HG03175 (cell line): ENCODE results near the gene MEF2B.
A peak's percentile ranks its signal among the peaks of the same experiment; 100 is the strongest.
"Not testable (repeated sequence)": the region's sequence is repeated elsewhere in the genome, so short reads cannot be mapped to it uniquely, and the experiment has no call there.

Experiments
- ATAC-seq: cut with Tn5 transposase; IDR thresholded peaks from one replicate; pipeline ENCODE4 v1.9.1; 2021; ENCODE audit warnings: mild to moderate bottlenecking, moderate library complexity; ENCODE audit not compliant: unreplicated experiment

The MEF2B gene

GRCh38 chr19:19193926-19194325 is 23.9 kb upstream of the MEF2B start:
- ATAC-seq, result no peak

DNA sequence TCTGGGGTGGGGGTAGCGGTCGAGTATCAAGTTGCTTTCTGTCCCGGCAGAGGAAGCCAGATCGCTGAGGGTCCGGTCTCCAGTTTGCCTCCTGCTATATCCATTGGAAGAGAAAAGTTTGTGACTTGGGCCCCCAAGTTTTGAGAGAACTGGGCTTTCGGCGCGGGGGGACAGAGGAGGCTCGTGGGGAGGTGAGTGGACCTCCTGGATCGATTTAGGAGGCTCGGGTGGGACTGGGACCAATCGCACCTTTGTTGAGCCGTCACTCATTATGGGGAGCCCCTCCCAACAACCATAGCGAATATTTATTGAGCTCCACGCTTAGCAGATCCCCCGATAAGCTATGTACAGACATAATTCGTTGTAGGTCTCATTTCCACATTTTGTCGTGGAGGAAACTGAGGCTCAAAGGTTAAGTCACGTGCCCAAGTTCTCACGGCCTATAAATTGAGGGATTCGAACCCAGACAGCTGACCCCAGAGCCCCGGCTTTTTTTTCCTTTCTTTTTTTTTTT is 22.9 kb upstream of the MEF2B start:
- peak; percentile 10 for ATAC-seq

GRCh38 chr19:19192078-19192882 is 22.2 kb upstream of the MEF2B start, which contains the start of the genes BORCS8 and RFXANK:
BORCS8 (minus strand) TSS chr19:19192152; CDS start chr19:19192117, 35 bp downstream.
RFXANK (plus strand) TSS chr19:19192258; CDS start chr19:19193947, 1,689 bp downstream.
- peak; percentile 80 for ATAC-seq

GRCh38 chr19:19191768-19192077 is 21.7 kb upstream of the MEF2B start:
- peak; percentile 5 for ATAC-seq

- no peak for ATAC-seq
Measured at GRCh38 chr19:19186742-19187141, 16.7 kb upstream of the MEF2B start.

DNA sequence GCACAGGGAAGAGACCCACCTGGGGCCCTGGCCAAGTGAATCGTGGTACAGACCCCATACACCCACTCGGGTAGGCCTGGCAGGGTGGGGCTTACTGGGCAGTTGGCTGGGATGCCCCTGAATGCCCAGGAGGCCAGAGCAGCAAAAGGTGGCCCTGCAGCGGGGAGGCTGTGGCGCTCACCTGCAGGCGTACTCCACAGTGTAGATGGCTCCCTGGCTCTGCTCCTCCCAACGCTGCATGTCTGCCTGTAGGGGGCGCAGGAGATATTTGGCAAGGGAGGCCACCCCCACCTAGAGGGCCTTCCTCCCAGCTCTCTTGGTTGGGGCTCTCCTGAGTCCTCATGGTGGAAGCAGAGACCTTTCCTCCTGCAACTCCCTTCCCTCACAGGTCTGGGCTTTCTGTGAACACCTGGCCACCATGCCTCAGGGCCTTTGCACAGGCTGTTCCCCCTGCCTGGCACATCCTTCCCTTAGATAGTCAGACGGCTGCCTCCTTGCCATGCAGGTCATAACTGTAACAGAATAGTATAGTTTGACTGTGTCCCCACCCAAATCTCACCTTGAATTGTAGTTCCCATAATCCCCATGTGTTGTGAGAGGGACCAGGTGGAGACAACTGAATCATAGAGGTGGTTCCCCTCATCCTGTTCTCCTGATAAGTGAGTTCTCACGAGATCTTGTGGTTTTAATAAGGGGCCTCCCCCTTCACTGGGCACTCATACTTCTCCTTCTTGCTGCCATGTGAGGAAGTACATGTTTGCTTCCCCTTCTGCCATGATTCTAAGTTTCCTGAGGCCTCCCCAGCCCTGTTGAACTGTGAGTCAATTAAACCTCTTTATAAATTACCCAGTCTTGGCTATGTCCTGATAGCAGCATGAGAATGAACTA is 16.0 kb upstream of the MEF2B start:
- no peak for ATAC-seq

DNA sequence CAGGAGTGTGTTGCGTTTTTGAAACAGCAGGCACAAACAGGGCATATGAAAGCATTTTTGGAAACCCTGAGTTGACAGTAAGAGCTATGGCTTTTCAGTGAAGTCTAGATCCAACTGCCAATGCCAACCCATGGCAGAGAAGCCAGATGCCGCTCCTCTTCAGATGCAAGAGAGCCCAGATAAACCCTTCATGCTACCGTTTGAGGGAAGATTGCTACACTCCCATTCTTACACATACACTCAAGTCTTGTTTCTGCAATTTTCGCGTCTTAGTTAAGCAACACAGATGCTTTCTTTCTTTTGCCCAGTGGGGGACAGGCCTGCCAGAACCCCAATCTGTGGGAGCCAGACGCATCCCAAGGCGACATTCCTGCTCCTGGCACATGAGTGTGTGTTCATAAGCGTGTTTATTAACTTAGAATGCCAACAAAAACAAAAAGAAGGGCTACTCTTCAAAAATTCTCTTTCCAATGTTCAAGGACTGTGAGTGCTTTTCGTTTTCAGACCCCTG is 11.5 kb upstream of the MEF2B start:
- no peak for ATAC-seq

DNA sequence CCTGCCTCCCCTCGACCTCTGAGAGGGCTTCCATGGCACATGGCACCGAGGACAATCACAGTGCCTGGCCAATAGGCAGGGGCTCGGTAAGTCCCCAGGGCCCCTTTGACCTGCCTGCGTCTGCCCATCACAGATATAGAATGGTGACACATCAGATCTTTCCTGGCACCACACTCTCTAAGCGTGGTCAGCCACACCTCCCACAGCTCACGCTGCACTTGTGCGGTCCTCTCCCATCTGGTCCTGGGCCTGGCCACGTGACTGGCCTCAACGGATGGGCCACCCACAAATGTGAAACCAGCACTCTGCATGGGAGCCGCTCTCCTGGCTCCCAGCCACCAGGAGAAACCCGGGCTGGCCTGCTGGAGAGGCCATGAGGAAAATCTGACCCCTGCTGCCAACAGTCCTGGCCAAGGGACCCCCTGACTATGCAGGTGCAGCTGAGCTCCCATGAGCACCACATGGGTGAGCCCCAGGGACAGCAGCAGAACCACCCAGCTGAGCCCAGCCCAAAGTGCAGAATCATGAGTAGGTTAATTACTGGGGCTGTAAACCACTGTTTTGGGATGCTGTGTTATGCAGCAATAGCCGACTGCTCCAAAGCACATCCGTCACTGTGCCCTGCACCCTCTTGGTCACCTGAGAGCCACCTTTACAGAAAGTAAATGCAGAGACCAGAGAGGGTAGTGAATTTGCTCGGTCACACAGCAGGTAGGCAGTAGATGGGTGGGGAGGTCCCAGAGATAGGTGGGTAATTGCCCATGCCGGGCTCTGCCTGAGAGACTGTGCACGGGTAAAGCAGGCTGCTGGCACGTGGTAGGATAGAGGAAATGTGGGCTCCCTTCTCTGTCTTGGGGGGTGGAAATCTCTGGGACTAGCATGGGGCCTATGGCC is 9.7 kb upstream of the MEF2B start:
- no peak for ATAC-seq

DNA sequence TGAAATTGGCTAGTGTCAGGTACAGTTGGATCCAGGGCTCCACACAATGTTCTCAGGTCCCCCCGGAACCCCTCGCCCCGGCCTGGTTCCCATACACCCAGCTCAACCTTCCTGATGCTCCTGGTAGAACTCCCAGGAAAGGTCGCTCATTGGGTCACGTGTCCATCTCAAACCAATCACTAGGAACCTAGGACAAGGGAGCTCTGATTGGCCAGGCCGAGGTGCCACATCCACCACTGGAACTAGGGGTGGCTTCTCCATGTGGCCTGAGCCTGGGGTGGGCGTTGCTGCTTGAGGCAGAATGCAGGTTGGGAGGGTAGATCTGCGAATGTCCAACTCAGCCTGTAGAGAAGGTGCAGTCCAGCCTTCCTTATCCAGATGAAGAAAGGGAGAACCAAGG is 6.9 kb upstream of the MEF2B start:
- ATAC-seq, result no peak

GRCh38 chr19:19173243-19173642 is 3.2 kb upstream of the MEF2B start:
- not testable (repeated sequence) for ATAC-seq

DNA sequence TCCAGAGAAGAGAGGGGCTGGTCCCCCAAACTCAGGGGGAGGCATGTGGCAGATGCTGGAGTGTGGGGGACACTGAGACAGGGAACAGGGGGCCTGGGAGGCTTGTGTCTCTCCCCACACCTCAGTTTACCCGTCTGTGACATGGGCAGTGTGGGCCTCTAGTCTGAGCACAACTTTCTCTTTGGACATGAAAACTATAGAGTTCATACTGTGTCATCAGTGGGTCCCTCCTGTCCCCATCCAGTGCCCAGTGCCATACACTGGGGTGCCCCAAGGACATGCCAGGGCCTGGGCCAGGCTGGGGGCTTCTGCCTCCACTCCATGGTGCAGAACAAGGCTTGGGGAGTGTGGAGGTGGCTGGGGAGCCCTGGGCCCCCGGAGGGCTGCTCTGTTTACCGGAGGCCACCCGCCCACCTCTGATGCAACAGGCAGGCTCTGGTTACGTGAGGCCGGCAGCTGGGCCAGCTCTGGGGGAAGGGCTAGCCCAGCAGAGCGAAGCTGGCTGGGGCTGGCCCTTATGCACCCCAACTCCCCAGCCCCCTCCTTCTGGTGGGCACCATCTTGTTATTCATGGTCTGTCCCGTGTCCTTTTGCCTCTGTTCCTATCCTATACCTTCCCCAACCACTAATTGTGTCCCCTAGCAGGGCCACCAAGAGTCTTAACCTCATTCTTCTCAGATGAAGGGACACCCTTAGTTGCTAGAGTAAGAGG is 1.9 kb upstream of the MEF2B start:
- no peak for ATAC-seq

- no peak for ATAC-seq
Measured at GRCh38 chr19:19170873-19171672, 1.0 kb upstream of the MEF2B start.

DNA sequence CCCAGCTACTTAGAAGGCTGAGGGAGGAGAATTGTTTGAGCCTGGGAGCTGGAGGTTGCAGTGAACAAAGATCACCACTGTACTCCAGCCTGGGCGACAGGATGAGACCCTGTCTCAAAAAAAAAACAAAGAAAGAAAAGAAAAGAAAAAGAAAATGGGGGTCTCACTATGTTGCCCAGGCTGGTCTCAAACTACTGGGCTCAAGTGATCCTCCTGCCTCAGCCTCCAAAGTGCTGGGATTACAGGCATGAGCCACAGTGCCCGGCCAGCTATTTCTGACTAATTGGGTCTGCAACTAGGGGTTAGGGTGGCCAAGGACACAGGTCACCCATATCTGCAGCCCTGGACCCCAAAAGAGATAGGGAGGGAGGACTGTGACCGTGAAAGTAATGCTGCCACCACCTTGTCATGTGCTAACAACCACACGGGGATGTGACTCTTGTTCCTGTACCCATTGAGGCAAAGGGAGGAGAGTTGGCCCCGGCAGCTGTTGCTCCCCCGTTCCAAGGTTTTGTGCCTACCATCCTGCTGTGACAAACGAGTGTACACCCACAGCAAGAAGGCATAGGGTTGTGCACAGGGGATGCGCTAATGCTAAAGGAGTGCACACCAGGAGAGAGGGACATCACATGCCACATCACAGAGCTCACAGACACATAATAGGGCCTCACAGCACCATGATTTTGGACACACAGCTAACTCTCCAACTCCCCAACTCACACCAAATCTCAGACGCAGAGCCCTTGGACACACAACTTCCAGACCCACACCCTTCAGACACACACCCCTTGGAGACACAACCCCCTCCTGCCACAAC is 619 bp downstream of the MEF2B start:
- ATAC-seq, result peak; percentile 6

DNA sequence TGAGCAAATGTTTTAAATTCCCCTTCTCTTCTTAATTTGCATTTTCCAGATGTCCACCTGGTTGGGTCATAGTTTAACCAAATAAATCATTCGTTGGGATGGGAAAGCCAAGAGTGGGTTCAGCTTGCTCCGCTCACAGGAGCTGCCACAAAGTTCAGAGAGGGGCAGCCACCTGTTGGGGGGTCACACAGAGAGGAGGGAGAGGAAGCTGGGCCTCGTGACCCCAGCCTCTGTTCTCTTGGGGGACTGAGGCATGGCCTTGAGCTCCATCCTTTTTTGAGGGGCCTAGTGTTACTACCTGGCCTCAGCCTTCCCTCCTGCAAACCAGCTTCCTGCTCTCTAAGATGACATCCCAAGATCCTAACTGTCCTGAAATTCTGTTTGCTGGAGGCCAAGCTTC is 2.5 kb downstream of the MEF2B start:
- no peak for ATAC-seq

GRCh38 chr19:19165396-19165795 is 4.7 kb downstream of the MEF2B start:
- ATAC-seq, result no peak

DNA sequence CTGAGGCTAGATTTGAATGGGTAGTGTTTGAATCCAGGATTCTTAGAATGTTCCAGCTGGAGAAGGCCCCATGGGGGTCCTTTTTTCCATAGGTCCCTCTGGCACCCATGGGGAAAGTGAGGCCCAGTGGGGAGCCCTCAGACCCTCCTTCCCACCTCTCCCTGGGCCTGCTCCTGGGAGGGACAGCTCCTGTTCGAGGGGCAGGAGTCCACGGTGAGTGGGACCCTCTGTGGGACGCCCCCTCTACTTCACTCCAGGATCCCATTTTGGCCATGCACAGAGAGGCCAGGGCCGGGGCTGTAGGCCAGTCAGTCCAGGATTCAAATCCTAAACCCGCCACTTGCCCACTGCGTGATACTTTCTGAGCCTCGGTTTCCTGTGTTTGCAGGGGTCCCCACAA is 7.6 kb downstream of the MEF2B start:
- no peak for ATAC-seq

DNA sequence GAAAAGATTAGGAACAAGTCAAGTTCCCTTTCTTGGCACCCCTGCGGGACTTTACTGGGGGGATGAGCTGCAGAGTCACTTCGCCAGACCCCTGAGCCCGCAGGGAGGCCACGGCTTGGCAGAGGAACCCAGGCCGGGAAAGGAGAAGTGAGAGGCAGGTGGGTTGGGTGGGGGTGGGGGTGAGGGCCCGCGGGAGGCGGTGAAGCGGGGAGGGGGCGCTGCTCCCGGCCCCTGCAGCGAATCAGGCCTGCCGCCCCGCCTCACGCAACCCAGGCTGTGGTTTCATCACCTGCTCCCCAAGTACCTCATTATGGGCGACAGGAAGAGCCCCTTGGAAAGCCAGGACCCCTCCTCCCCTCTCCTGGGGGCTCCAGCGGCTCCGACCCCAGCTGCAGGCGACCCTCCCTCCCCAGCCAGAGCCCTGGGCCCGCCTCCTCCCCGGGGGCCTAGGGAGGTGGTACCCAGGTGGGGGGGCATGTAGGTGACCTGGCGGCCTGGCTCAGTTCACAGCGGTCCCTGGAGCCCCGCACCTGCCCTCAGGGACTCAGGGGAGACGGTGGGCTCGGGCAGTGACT is 9.5 kb downstream of the MEF2B start:
- no peak for ATAC-seq

- no peak for ATAC-seq
Measured at GRCh38 chr19:19159534-19159933, 10.5 kb downstream of the MEF2B start.
